Smooth muscle cell (in vitro differentiated cells): ENCODE data around the gene FRMD5. TPM values are rescaled to one million over a fixed set of nuclear protein-coding genes. Genes with fewer than 3 reads are reported as not detected.
A peak's percentile ranks its signal among the peaks of the same experiment; 100 is the strongest.

Source experiments
- DNase-seq: peaks from one replicate; lab custom pipeline; 2025; ENCODE audit not compliant: unreplicated experiment; lab: John Stamatoyannopoulos, UW
- H2AFZ ChIP-seq: fragments of 200-600 bp; sonication (generic); 2 replicates; pipeline ENCODE4 v1.6.0; 2016; ENCODE audit warnings: antibody characterized with exemption, low read depth, mild to moderate bottlenecking
- H3F3A ChIP-seq: fragments of 200-600 bp; sonication (generic); 2 replicates; pipeline ENCODE4 v1.6.0; 2017; ENCODE audit warnings: antibody characterized with exemption, low read depth
- H3K27ac ChIP-seq: fragments of 200-600 bp; sonication (generic); 2 replicates; pipeline ENCODE4 v1.5.1; 2016; ENCODE audit warnings: low read depth, mild to moderate bottlenecking
- H3K27me3 ChIP-seq: fragments of 200-600 bp; sonication (generic); 2 replicates; pipeline ENCODE4 v1.6.1; 2016; ENCODE audit warnings: low read depth, mild to moderate bottlenecking
- H3K36me3 ChIP-seq: fragments of 200-600 bp; sonication (generic); 2 replicates; pipeline ENCODE4 v1.5.1; 2016; ENCODE audit warnings: low read depth
- H3K4me1 ChIP-seq: fragments of 200-600 bp; sonication (generic); 2 replicates; pipeline ENCODE4 v1.5.1; 2016; ENCODE audit warnings: low read depth
- H3K4me2 ChIP-seq: fragments of 200-600 bp; sonication (generic); 2 replicates; pipeline ENCODE4 v1.6.0; 2016; ENCODE audit warnings: mild to moderate bottlenecking
- H3K4me3 ChIP-seq: fragments of 200-600 bp; sonication (generic); 2 replicates; pipeline ENCODE4 v1.5.1; 2016; ENCODE audit warnings: mild to moderate bottlenecking
- H3K79me2 ChIP-seq: fragments of 200-600 bp; sonication (generic); 2 replicates; pipeline ENCODE4 v1.6.0; 2016; ENCODE audit warnings: low read depth, mild to moderate bottlenecking
- H3K9ac ChIP-seq: fragments of 200-600 bp; sonication (generic); 2 replicates; pipeline ENCODE4 v1.6.0; 2016; ENCODE audit warnings: low read depth
- H3K9me3 ChIP-seq: fragments of 200-600 bp; sonication (generic); replicated peaks from 2 replicates; pipeline ENCODE4 v1.5.1; 2016; ENCODE audit warnings: low read depth
- H4K20me1 ChIP-seq: fragments of 200-600 bp; sonication (generic); 2 replicates; pipeline ENCODE4 v1.6.0; 2016; ENCODE audit warnings: low read depth
- CTCF ChIP-seq: fragments of 200-600 bp; sonication (generic); IDR thresholded peaks from 2 replicates; pipeline ENCODE4 v1.5.1; 2017; ENCODE audit warnings: borderline replicate concordance, mild to moderate bottlenecking, antibody characterized with exemption; ENCODE audit not compliant: insufficient read depth, poor library complexity, severe bottlenecking
- whole genome bisulfite sequencing: methylation state at CpG from one replicate; pipeline ENCODE4 v1.1.7; 2016; ENCODE audit warnings: low lambda C conversion rate; 5-methylcytosine and 5-hydroxymethylcytosine counted together
- polyA plus RNA-seq: library from polyadenylated mRNA; unstranded; fragments of >200 nt; fragmentation: Nextera tagmentation; extraction: Ambion mirVana; gene quantifications from 2 replicates; pipeline ENCODE4 v1.2.1, GENCODE V29; 2016
- total RNA-seq: library from RNA; depleted of rRNA; stranded (reverse); fragments of >200 nt; gene quantifications from 2 replicates; pipeline ENCODE4 v1.2.3, GENCODE V29; 2014

FRMD5 gene
- total and polyA plus RNA-seq, 2 experiments from 2014 or later = 0.46 to 7.2 TPM

DNA sequence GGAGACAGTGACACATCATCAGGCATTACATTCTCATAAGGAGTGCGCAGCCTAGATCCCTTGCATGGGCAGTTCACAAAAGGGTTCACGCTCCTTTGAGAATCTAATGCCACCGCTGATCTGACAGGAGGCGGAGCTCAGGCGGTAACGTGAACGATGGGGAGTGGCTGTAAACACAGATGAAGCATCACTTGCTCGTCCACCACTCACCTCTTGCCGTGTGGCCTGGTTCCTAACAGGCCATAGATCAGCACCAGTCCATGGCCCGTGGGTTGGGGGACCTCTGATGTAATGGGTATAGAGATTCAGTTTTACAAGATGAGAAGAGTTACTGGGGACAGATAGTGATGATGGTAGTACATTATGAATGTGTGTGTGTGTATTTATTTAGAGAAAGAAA lies 63.0 kb downstream of the FRMD5 start:
- TF ChIP-seq CTCF = no peak
- H3K4me2 ChIP-seq = no peak overlapping the region
- H3K27ac ChIP-seq = no peak overlapping the region
- no peaks in the 10 kb centered on the region for H3F3A ChIP-seq
- no peaks in the 10 kb centered on the region for H3K36me3 ChIP-seq
- no peaks in the 10 kb centered on the region for H3K27me3 ChIP-seq
- H3K4me3 ChIP-seq = no peak overlapping the region
- no peaks in the 10 kb centered on the region for H3K9me3 ChIP-seq
- H2AFZ ChIP-seq = no peak overlapping the region
- DNase-seq = no peak
- no peak overlapping the region for H3K9ac ChIP-seq
- no peaks in the 10 kb centered on the region for H3K4me1 ChIP-seq
- H3K79me2 ChIP-seq = no peaks in the 10 kb centered on the region
- WGBS = 89% methylated on average over 10 of the region's 10 CpGs
- H4K20me1 ChIP-seq = no peaks in the 10 kb centered on the region

DNA sequence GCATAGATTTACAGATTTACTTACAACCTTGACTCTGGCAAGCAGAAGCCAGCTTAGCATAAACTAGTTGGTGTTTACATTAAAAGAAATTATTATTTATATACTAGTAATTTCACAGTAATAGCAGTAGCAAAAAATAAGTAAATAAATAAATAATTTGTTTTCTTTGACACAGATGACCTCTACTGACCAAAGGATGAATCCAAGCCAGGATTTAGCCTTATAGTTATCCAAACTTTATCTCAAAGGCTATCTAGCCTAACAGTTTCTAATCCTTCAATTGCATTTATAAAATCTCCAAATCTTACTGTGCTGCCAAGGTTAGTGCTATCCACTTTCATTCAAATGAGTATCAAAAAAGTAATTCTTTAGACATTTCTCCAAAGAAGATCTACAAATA lies 64.3 kb downstream of the FRMD5 start:
- H4K20me1 ChIP-seq = no peaks in the 10 kb centered on the region
- H3K9ac ChIP-seq = no peak overlapping the region
- H2AFZ ChIP-seq = no peak overlapping the region
- no peak overlapping the region for H3K27ac ChIP-seq
- no peaks in the 10 kb centered on the region for H3K79me2 ChIP-seq
- no peaks in the 10 kb centered on the region for H3K9me3 ChIP-seq
- H3F3A ChIP-seq = no peaks in the 10 kb centered on the region
- no peaks in the 10 kb centered on the region for H3K4me1 ChIP-seq
- DNase-seq = no peak
- no peaks in the 10 kb centered on the region for H3K27me3 ChIP-seq
- H3K4me2 ChIP-seq = no peak overlapping the region
- no peak overlapping the region for H3K4me3 ChIP-seq
- TF ChIP-seq CTCF = peak; percentile 40
- H3K36me3 ChIP-seq = no peaks in the 10 kb centered on the region

DNA sequence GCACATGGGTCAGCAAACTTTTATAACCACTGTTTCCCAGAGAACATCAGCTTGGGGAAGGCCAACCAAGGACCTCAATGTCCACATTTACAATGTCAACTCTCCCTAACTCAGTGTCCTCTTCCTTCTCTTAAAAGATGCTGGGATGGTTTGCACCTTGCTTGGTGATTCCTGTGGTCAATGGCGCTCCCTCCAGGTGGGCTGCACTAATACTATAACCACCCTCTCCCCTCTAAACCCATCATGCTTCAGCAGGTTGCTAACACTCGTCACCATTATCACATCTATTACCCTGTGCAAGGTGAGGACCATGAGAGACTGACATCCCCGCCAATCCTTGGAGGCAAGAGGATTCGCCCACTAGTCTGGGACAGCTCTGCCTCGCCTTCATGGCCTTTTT lies 65.2 kb downstream of the FRMD5 start:
- H3K4me1 ChIP-seq = no peaks in the 10 kb centered on the region
- H3K36me3 ChIP-seq = no peaks in the 10 kb centered on the region
- no peak overlapping the region for H3K27ac ChIP-seq
- no peaks in the 10 kb centered on the region for H3K9me3 ChIP-seq
- H3F3A ChIP-seq = no peaks in the 10 kb centered on the region
- no peaks in the 10 kb centered on the region for H3K79me2 ChIP-seq
- H3K9ac ChIP-seq = no peak overlapping the region
- H2AFZ ChIP-seq = no peak overlapping the region
- H3K27me3 ChIP-seq = no peaks in the 10 kb centered on the region
- DNase-seq = no peak
- no peak overlapping the region for H3K4me2 ChIP-seq
- H3K4me3 ChIP-seq = no peak overlapping the region
- TF ChIP-seq CTCF = no peak
- 90% methylated on average over 5 of the region's 5 CpGs for WGBS
- H4K20me1 ChIP-seq = no peaks in the 10 kb centered on the region

DNA sequence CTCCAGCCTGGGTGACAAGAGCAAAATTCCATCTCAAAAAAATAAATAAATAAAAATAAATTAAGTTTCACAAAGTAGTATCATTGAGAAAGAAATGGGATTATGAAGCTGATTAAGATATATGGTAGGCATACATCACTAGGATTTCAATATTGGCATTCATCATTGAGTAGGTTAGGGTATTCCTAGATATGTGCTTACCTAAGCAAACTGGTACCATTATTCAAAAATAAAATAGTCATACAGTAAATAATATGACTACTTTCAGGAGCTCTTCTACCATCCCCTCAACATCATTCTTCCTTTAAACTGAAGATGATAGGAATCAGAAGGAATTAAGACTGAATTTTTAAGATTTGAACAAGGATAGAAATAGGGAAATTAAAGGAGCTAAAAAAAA lies 66.6 kb downstream of the FRMD5 start:
- H3K9ac ChIP-seq = no peak overlapping the region
- H3K4me3 ChIP-seq = no peak overlapping the region
- H3K27ac ChIP-seq = no peak overlapping the region
- no peaks in the 10 kb centered on the region for H4K20me1 ChIP-seq
- no peaks in the 10 kb centered on the region for H3K4me1 ChIP-seq
- no peaks in the 10 kb centered on the region for H3K79me2 ChIP-seq
- H3F3A ChIP-seq = no peaks in the 10 kb centered on the region
- no peak for TF ChIP-seq CTCF
- no peak for DNase-seq
- H3K36me3 ChIP-seq = no peaks in the 10 kb centered on the region
- no peak overlapping the region for H2AFZ ChIP-seq
- H3K9me3 ChIP-seq = no peaks in the 10 kb centered on the region
- no peak overlapping the region for H3K4me2 ChIP-seq
- H3K27me3 ChIP-seq = no peaks in the 10 kb centered on the region
